Fibroblast of skin of left biceps (primary cell): ENCODE results near the gene LMAN1L.

Source experiments
- DNase-seq, 2 experiments: peaks; one replicate each; pipeline ENCODE4 v3.0.0-alpha.2; 2013; ENCODE audit warnings: low read depth in 2 of 2

Gene LMAN1L

DNA sequence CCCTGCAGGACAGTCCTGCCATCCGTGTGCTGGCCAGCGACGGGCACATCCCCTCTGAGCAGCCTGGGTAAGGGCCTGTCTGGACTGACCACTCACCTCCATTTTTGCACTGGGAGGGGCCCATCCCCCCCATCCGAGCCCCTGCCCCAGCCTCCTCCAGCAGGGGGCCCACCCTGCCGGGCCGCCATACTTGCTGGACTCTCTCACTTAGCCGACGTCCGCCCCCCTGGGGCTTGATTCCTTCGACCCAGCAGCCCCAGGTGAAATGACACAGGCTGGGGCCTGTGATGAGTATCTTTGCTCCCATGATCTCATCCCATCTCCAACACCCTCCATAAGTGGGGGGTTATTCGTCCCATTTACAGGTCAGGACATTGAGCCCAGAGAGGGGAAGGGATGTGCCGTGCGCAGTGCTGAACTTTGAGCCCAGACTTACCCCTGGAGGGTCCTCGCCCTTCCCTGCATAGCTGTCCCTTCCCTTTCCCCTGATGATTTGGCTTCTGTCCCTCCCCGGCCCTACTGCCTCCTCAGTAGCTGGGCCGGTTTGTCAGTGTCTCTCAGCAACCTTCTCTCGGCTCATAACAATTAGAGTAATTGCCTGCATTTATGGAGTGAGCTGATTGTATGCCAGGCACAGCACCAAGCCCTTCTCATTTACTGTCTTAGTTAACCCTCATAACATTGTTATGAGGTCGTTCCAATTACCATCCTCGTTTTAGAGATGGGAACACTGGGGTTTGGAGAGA is 4.2 kb downstream of the LMAN1L start:
- no peak for DNase-seq

DNA sequence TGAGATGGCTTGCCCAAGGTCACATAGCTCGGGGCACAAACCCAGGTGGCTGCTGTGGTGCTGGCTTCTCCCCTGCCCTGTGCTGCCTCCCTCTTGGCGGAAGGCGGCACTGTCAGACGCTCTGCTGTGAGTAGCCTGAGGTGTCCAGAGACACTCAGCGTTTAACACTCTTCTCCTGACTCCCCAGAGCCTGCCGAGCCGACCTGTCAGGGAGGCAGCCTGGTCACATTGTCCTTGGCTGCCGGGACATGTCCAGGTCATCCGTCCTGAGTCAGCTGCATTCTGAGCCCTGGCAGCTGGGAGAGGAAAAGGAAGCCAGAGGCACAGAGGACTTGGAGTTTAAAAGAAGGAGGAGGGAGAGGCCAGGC is 4.7 kb downstream of the LMAN1L start:
- no peak for DNase-seq

DNA sequence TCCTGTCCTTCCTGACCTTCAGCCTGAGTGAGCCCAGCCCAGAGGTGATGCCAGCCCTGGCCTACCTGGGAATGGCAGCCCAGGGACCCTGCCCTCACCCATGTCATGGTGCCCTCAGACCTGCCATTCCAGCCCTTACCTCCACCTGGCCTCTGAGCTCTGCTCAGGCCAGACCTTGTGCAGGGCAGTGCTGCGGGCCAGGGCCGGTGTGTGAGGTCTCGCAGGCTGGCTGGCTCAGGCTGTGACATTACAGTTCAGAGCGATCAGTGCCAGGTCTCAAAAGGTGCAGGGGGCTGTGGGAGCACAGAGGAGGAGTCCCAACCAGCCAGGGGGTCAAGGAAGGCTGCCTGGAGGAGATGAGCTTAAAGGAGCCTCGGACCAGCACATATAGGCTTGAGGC is 7.4 kb downstream of the LMAN1L start:
- DNase-seq = no peak

DNA sequence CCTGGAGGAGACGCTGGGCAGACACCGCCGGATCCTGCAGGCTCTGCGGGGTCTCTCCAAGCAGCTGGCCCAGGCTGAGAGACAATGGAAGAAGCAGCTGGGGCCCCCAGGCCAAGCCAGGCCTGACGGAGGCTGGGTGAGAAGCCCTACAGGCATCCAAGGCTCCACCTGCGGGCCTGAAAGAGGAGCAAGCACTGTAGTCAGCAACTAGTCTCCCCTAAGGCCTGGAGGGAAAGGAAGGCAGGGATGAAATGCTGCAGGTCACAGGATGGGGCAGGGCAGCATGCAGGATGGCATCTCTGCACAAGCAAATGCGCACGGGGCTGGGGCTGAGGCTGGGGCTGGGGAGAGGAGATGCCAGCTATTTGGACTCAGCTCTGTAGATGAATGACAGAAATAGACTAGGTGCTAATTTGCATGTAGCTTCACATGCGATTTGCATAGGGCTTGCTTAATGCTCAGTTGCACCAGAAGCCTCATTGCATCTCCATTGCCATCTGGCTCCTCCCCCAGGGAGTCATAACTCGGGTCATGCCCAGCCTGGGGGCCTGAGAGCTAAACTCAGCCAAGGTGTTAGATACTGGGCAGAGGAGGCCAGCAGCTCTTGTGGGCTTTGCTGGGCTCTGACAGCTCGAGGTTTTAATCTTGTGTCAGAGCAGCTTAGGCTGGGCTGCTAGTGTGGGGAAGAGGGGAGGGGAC is 8.6 kb downstream of the LMAN1L start:
- DNase-seq = no peak

DNA sequence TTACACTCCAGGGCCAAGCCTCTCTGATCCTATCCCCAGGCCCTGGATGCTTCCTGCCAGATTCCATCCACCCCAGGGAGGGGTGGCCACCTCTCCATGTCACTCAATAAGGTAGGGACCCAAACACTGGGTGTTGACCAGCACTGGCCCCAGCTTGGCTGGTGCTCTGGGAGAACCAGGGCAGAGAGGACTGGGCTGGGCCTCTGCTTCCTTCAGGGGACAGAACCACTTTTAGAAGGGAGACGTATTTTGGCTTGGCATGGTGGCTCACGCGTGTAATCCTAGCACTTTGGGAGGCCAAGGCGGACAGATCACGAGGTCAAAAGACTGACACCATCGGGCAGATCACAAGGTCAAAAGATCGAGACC is 9.1 kb downstream of the LMAN1L start:
- no peak for DNase-seq

DNA sequence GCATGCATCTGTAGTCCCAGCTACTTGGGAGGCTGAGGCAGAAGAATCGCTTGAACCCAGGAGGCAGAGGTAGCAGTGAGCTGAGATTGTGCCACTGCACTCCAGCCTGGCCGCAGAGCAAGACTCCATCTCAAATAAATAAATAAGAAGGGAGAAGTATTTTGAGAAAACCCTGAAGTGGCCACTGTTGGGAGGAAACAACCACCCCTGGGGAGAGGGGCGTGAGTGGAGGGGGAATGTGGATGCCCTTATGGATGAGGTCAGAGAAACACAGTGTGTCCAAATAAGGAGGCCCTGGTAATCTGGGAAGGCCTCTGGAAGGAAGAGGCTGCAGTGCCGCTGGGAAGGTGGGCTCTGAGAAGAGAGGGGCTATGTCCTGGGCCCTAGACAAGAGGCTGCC is 9.6 kb downstream of the LMAN1L start:
- no peak for DNase-seq

DNA sequence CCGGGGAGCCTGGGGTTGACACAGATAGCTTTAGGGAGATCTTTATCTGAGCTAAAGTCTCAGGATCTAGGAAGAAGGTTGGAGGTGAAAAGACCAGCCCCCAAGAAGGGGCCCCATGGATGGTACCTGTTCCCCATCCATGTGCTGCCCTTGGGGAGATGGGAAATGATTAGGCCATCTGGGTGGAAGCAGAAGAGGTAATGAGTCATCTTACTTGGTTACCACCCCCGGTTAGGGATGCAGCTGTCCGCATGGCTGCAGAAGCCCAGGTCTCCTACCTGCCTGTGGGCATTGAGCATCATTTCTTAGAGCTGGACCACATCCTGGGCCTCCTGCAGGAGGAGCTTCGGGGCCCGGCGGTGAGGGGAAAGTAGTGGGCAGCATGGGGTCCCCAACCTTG is 10.7 kb downstream of the LMAN1L start:
- no peak for DNase-seq

DNA sequence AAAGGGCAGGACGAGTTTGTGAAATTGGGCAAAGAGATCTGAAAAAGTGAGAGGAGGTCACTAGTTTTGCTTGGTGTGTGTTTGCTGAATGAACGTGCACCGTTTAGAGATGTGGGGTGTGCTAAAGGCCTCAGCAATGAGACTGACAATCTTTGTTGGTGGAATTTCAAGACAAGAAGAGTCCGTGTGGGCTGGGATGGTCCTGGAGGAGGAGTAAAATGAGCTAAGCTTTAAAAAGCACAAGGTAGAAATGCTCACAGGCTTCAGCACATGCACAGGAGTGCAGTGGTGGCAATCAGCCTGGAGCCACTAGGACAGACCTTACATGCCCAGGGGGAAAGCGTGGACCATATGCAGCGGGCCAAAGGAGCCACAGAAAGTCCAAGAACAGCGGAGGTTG is 12.3 kb downstream of the LMAN1L start:
- DNase-seq = no peak

DNA sequence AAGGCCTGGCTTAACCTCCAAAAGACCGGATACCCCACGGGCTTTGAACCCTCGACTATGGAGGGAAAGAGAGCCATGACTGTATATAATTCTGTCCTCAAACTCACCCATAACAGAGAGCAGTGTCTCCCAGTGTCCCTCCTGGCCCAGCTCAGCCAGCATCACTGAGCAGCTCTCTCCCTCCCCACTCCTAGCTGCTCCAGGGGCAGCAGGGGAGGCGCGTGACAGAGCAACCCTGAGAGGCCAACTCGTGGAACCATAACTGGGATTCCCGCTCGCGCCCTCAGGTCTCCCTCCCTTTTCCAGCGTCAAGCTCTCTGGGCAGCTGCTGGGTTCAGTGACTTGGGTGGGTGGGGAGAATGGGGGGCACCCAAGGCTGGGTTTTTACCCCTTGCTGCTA is 13.2 kb downstream of the LMAN1L start:
- DNase-seq = no peak

DNA sequence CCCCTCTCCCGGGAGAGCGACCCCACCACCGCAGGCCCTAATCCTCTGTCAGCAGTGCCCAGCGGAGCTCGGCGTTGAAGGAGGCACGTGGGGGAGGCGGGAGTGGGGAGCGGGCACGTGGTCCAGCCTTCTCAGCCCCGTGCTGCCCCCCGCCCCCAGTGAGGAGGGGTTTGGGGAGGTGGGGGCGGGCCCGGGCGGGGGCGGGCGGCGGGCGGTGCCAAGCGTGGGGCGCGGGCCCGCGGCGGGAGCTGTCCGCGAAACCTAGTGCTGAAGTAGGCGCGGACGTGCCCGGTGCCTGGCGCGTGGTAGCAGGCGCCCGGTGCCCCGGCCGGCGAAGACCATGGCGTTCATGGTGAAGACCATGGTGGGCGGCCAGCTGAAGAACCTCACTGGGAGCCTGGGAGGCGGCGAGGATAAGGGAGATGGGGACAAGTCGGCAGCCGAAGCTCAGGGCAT is 13.8 kb downstream of the LMAN1L start, which contains the start of gene CPLX3:
TSS of gene CPLX3 (plus strand) at position 264 of the 456 bp plus-strand sequence. CDS start at position 341, 77 bp downstream.
- DNase-seq = no peak

DNA sequence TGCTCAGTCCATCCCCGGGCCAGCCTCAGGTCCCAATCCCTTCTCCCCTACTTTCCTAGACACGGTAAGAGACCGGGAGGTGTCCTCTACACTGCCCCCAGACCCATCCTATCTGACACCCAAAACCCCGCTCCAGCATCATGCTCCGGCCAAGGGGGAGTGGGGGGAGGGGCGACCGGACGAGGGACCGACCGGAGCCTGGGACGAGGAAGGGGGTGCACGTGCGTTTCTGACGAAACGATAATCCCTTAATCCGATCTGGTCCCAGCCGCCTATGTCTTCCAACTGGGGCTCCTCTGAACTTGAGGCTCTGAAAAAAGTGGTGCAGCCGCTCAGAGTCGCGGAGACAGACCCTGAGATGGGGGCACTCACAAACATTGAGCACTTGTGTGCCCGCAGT is 14.3 kb downstream of the LMAN1L start:
- no peak for DNase-seq

DNA sequence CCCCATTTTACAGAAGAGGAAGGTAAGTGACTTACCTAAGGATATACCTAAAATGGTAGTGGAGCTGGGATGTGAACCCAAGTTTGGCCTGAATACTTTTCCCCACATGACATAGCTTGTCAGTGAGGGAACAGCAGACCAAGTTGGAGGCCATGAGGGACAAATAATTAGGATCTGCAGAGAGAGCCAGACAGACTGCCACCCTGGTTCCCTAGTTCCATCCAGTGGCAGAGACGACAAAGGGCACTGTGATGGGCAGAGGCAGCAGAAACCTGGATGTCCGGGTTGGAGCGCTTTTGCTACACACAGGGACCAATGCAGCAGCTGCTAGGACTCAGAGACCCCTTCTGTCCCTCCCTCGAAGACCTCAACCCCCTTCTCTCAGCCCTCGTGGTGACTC is 15.0 kb downstream of the LMAN1L start:
- no peak for DNase-seq

DNA sequence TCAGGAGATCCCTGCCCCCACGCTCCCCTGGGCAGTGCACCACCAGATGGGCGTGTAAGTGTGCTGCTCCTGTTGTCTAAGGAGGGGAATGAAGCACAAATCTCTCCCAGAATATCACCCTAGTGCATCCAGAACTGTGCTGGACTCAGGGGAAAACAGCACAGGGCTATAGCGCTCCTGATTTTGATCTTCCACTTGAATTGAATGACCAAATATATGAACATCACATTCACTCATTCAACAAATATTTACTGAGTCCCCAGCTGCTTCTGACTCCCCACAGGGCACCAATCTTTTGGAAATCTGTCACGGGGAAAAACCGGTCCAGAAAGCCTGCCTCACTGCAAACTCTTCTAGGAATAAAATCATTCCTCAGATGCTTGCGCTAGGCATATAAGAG is 16.2 kb downstream of the LMAN1L start:
- DNase-seq = no peak

DNA sequence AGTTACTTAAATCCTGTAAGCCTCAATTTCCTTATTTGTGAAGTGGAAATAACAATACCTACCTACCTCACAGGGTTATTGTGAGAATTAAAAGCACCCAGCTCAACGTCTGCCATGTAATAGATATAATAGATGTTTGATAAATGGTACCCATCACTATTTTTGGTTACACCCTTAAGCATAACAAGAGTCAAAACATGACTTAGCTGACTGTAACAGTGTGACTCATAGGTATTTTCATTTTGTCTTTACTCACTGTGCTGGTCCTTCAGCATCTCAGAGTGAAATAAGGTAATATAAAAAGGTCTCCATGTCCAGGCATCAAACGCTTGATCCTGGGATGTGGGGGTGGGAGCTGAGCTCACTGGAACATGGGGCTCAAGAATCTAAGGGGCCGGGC is 16.9 kb downstream of the LMAN1L start:
- no peak for DNase-seq

DNA sequence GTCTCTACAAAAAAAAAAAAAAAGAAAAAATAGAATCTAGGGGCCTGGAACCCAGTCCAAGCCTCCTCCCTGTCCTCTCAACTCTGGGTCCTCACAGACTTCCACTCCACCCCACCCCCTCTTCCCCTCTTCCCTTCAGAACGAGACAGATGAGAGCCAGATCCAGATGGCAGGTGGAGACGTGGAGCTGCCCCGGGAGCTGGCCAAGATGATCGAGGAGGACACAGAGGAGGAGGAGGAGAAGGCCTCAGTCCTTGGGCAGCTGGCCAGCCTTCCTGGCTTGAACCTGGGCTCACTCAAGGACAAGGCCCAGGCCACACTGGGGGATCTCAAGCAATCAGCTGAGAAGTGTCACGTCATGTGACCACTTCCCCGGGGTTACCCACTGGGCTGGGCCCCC is 17.4 kb downstream of the LMAN1L start:
- no peak for DNase-seq

DNA sequence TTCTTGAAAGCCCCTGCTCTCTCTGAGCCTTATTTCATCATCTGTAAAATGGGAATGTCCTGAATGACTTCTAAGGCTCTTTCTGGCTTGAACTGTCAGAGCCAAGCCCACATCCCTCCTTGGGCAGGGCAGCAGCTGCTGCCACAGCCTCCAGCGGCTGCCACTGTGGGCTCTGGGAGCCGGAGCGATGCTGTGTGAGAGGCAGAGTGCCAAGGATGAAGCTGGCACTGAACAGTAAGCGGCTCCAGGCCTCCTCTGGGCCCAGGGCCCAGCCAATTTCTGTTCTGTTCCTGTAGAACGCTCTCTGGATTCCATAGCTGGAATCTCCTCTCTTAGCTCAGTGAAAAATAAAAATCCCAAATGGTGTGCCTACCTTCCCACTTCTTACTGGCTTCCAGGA is 18.2 kb downstream of the LMAN1L start:
- no peak for DNase-seq

DNA sequence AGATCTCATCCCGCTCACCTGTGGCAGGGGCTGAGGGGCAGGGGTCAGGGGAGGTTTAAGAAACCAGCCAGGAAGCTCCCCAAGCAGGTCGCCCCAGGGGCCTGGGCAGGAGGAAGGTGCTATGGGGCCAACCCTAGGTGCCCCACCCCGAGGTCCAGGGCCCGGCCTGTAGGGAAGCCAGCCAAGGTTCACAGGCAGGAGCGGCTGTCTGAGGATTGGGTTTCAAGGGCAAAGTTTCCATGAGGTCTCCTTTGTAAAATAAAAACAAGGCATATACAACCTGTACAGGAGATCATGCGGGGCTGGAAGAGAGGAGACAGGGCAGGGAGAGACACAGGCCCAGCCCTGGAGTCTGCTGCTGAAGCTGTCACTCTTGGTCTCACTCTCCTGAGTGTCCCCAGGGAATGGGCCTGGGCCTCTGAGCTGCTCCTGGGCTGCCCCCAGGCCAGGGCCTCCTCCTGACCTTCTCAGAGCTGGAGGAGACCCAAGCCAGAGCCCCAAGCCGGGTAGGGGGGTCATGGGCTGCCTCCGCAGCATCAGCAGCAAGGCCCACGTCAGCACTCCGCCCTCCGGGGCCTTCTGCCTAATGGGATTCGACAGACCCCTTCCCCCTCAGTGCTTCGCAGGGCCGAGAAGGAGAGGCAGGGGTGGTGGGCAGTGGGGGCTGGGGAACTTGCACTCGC is 19.3 kb downstream of the LMAN1L start:
- DNase-seq = no peak

DNA sequence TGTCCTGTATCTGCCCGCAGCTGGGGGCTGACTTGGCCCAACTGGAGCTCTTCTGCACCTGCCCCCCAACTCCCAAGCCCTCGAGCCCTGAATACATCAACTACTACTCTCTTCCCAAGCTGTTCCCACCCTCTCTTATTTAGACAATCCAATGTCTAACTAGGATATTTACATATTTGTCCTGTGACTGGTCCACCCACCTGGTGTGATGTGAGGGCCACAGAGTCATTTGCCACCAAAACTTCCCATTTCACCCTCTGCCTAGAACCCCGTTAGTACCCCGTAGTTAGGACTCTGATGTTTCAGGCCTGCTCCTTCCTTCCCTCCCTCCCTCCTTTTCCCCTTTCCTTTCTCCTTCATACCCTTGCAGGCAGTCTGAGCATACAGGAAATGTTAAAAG is 20.2 kb downstream of the LMAN1L start:
- DNase-seq = no peak

DNA sequence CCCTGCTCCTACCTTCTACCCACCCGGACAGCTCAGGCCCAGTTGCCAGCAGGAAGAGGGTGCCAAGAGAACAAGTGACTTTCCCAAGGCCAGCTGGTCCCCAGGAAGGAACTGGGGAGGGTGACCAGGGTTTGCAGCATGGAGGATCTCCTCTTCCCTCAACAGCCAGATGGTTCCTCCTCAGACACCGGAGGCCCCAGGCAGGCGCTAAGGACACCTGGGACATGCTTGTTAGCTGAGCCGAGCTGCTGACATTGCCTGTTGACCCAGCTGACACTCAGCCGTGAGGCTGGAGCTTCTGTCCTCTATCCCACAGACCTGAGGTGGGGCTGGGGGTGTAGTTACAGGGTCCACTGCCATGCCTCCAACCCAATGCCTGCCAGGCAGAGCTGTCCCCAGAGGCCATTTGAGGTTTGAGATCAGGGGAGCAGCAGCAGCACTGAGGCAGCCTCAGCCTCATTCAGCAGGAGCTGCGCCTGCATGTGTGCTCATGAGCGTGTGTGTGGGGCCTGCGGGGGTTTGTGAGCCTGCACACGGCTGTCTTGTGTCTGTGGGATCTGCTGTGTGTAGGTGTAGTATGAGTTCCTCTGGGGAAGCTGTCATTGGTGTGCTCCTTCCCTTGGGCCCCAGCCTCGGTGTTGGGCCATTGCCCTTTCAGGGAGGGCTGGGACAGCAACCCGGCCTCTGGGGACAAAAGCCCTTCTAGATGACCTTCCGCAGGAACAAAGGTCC is 20.9 kb downstream of the LMAN1L start:
- DNase-seq = no peak

DNA sequence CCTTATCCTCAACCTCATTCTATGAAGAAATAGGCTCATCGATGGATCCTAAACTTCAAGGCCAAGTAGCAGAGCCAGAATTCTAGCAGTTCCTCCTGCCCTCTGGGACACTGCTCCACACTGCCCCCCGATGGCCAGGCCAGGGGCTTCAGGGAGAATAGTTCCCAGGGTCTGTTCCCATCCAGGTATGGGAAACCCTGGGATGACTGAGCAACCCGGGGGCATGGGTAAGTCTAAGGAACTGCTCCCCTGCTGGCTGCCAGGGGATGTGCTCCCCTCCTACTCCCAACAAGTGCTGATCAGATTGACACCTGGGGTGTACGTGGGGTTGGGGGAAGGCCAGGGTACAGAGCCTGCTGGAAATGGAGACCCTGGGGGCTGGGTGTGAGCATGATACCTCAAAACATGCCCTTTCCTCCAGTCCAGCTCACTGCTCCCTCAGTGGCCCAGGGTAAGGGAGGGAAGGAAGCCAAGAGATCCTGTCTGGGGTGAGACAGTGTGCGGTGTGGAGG is 22.7 kb downstream of the LMAN1L start:
- no peak for DNase-seq

DNA sequence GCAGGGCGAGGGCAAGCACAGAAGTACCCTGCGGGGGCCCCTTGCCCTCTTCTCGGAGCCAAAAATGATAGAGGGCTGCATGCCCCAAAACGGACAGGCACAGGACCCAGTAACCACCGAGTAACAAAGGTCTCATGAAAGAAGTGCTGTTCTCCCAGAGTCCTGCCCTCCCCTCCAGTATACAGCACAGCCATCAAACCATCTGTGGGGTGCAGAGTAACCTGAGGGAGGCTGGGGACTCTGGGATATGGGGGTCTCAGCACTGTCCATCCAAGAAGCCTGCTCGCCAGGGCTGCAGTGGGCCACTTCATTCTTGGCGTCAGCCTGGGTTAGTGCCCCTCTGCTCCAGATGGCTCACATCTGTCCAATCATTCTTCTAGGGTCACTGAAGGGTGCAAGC is 24.2 kb downstream of the LMAN1L start:
- DNase-seq = no peak

DNA sequence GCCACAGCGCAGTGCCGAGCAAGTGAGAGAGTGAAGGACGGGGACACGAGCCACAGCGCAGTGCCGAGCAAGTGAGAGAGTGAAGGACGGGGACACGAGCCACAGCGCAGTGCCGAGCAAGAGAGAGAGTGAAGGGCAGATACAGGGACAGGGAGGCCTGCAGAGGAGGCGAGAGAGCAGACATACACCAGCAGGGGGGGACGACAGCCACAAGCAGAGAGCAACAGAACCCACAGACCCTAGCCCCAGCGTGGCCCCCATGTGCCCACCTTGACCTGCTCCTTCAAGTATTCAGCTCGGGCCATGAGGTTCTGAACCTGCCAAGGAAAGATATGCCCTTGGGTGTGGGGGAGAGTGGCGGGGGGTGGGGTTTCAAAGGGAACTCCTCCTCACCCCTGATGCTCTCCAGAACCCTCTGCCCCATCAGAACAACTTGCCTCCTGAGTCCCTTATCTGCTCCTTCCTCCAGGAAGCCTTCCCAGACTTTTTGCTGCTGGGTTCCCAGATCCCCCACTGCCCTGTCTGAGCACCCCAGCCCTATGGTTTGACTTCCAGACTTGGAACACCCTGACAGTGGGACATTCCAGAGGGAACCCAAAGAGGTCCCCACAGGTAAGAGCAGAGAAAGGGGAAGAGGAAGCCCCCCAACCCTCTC is 25.0 kb downstream of the LMAN1L start:
- no peak for DNase-seq
